Measurements from ENCODE around the gene IDS.

Gene IDS

DNA sequence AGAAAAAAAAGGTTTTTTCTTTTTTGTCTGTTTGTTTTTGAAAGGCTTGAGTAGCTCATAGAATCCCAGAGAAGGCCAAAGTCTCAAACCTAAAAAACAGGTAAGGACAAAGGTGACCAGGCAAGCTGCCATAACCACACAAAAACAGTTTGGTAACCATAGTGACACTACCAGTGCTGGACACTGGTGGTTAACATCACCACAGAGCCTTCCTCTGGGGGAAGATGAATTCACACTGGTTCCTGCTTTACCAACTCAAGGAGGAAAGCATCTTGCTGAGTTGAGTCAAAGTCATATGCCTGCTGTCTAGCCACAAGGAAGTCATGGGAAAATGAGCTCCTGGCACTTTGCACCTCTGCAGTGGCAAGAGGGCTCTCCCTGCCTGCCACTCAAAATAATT lies 32.5 kb downstream of the IDS start:
- H3F3A ChIP-seq (ENCODE audit: control insufficient read depth, insufficient read depth): no peaks in the 10 kb centered on the region
- H3K27me3 ChIP-seq (ENCODE audit: control insufficient read depth, low read length): no peaks in the 10 kb centered on the region
- TF ChIP-seq EZH2phosphoT487 (IDR thresholded peaks at IDR 0.05; ENCODE audit: borderline replicate concordance, low read length): no peak
- TF ChIP-seq CTCF (IDR thresholded peaks at IDR 0.05; ENCODE audit: low read depth, low read length, poor library complexity, severe bottlenecking): no peak
- no peak overlapping the region for H3K27ac ChIP-seq (ENCODE audit: low read depth, low read length)
- no peaks in the 10 kb centered on the region for H4K20me1 ChIP-seq (ENCODE audit: control insufficient read depth, insufficient read depth, low read depth, low read length)
- H3K9me3 ChIP-seq (ENCODE audit: control insufficient read depth, insufficient read depth, low read length): no peaks in the 10 kb centered on the region
- H3K79me2 ChIP-seq (ENCODE audit: control insufficient read depth, low read length): no peaks in the 10 kb centered on the region
- no peak overlapping the region for H3K4me2 ChIP-seq (ENCODE audit: low read length)
- H3K4me3 ChIP-seq (ENCODE audit: low read length): no peak overlapping the region
- no peaks in the 10 kb centered on the region for H3K9me2 ChIP-seq (replicated peaks; ENCODE audit: control insufficient read depth, low read length)
- H3K4me1 ChIP-seq (ENCODE audit: control insufficient read depth, low read length): 0 out of 2 replicates have a peak, but pooled peaks cover 6% of the 10 kb centered on the region
- no peaks in the 10 kb centered on the region for H3K36me3 ChIP-seq (ENCODE audit: control insufficient read depth, low read length)

DNA sequence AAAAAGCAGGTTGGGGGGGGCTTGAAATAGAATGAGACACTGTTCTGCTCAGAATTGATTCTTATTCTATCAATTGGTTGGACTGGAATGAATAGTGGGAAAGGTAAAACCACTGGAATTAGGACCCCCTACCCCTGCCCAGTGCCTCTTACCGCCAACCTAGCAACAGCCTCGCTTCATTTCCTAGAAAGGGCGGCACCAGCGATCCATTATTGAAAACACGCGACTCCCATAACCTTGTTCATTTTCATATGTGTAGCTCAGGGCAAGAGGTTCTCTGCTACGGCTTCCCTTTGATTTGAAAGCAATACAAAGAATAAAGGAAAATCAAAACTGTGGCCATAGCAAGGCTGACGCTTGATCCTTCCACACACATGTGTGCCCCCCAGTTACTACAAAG lies 33.7 kb downstream of the IDS start:
- Histone ChIP-seq H3K9me2 (replicated peaks; ENCODE audit: control insufficient read depth, low read length) (no peaks in the 10 kb centered on the region), H4K20me1 (ENCODE audit: control insufficient read depth, insufficient read depth, low read depth, low read length) (no peaks in the 10 kb centered on the region), H3K27ac (ENCODE audit: low read depth, low read length) (no peak overlapping the region), H3K27me3 (ENCODE audit: control insufficient read depth, low read length) (no peaks in the 10 kb centered on the region), H3K4me3 (ENCODE audit: low read length) (peak overlapping the region; percentile 42; the same call in 1 of the 2 replicates), H3K36me3 (ENCODE audit: control insufficient read depth, low read length) (no peaks in the 10 kb centered on the region), H3K4me2 (ENCODE audit: low read length) (peak overlapping the region; percentile 52), H3K4me1 (ENCODE audit: control insufficient read depth, low read length) (0 out of 2 replicates have a peak, but pooled peaks cover 6% of the 10 kb centered on the region), H3K79me2 (ENCODE audit: control insufficient read depth, low read length) (no peaks in the 10 kb centered on the region), H3F3A (ENCODE audit: control insufficient read depth, insufficient read depth) (no peaks in the 10 kb centered on the region), H3K9me3 (ENCODE audit: control insufficient read depth, insufficient read depth, low read length) (no peaks in the 10 kb centered on the region)
- no peak for TF ChIP-seq EZH2phosphoT487 (IDR thresholded peaks at IDR 0.05; ENCODE audit: borderline replicate concordance, low read length)
- TF ChIP-seq CTCF (IDR thresholded peaks at IDR 0.05; ENCODE audit: low read depth, low read length, poor library complexity, severe bottlenecking): no peak

GRCh38 chrX:149470955-149471354 lies 34.2 kb downstream of the IDS start:
- no peaks in the 10 kb centered on the region for H3F3A ChIP-seq (ENCODE audit: control insufficient read depth, insufficient read depth)
- 0 out of 2 replicates have a peak, but pooled peaks cover 6% of the 10 kb centered on the region for H3K4me1 ChIP-seq (ENCODE audit: control insufficient read depth, low read length)
- H3K9me2 ChIP-seq (replicated peaks; ENCODE audit: control insufficient read depth, low read length): no peaks in the 10 kb centered on the region
- H3K36me3 ChIP-seq (ENCODE audit: control insufficient read depth, low read length): no peaks in the 10 kb centered on the region
- H4K20me1 ChIP-seq (ENCODE audit: control insufficient read depth, insufficient read depth, low read depth, low read length): no peaks in the 10 kb centered on the region
- peak overlapping the region; percentile 52 for H3K4me2 ChIP-seq (ENCODE audit: low read length)
- no peaks in the 10 kb centered on the region for H3K79me2 ChIP-seq (ENCODE audit: control insufficient read depth, low read length)
- H3K9me3 ChIP-seq (ENCODE audit: control insufficient read depth, insufficient read depth, low read length): no peaks in the 10 kb centered on the region
- H3K27me3 ChIP-seq (ENCODE audit: control insufficient read depth, low read length): no peaks in the 10 kb centered on the region
- TF ChIP-seq CTCF (IDR thresholded peaks at IDR 0.05; ENCODE audit: low read depth, low read length, poor library complexity, severe bottlenecking) (peak; percentile 68), EZH2phosphoT487 (IDR thresholded peaks at IDR 0.05; ENCODE audit: borderline replicate concordance, low read length) (no peak)
- H3K4me3 ChIP-seq (ENCODE audit: low read length): peak overlapping the region; percentile 42; the same call in 1 of the 2 replicates
- no peak overlapping the region for H3K27ac ChIP-seq (ENCODE audit: low read depth, low read length)
